Choroid plexus epithelial cell (primary cell): Measurements from ENCODE around the gene SPATS2L.

ENCODE experiments used
- DNase-seq: peaks from one replicate; pipeline ENCODE4 v3.0.0-alpha.2; 2010; ENCODE audit warnings: low read depth
- H3K4me3 ChIP-seq: 2 replicates; pipeline ENCODE4 v1.5.1; 2011; ENCODE audit warnings: low read depth, mild to moderate bottlenecking, control low read depth, low read length, moderate library complexity
- TF ChIP-seq, protein P1 (sequence below): conservative IDR thresholded peaks from 2 replicates; pipeline ENCODE4 v1.5.1; 2011; ENCODE audit warnings: low read depth, mild to moderate bottlenecking, control low read depth, inconsistent platforms, low read length, moderate library complexity

Gene SPATS2L

GRCh38 chr2:200467806-200468681 is 161.6 kb downstream of the SPATS2L start:
- TF ChIP-seq, protein P1, sequence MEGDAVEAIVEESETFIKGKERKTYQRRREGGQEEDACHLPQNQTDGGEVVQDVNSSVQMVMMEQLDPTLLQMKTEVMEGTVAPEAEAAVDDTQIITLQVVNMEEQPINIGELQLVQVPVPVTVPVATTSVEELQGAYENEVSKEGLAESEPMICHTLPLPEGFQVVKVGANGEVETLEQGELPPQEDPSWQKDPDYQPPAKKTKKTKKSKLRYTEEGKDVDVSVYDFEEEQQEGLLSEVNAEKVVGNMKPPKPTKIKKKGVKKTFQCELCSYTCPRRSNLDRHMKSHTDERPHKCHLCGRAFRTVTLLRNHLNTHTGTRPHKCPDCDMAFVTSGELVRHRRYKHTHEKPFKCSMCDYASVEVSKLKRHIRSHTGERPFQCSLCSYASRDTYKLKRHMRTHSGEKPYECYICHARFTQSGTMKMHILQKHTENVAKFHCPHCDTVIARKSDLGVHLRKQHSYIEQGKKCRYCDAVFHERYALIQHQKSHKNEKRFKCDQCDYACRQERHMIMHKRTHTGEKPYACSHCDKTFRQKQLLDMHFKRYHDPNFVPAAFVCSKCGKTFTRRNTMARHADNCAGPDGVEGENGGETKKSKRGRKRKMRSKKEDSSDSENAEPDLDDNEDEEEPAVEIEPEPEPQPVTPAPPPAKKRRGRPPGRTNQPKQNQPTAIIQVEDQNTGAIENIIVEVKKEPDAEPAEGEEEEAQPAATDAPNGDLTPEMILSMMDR = no peak
- no peak for DNase-seq
- no peak overlapping the region for H3K4me3 ChIP-seq

DNA sequence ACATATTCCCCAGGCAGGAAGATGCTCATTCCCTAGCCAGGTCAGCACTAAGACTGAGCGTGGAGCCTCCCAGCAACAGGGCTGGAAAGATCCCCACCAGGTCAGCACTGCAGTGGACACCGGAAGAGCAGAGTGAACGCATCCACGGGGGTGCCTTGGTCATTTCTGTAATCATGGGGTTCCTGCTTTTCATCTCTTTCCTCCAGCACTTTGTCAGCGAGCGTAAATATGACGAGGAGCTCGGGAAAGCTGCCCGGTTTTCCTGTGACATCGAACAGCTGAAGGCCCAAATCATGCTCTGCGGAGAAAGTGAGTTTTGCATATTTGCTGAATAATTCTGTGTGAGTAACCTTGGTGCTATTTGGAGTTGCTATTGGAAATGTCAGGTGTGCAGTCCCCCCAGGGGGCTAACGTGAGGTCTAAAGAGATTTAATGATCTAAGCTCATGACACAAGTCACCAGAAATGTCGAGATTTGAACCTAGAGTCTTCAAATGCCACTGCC is 163.3 kb downstream of the SPATS2L start:
- TF ChIP-seq, protein P1 = no peak
- no peak for DNase-seq
- no peak overlapping the region for H3K4me3 ChIP-seq

DNA sequence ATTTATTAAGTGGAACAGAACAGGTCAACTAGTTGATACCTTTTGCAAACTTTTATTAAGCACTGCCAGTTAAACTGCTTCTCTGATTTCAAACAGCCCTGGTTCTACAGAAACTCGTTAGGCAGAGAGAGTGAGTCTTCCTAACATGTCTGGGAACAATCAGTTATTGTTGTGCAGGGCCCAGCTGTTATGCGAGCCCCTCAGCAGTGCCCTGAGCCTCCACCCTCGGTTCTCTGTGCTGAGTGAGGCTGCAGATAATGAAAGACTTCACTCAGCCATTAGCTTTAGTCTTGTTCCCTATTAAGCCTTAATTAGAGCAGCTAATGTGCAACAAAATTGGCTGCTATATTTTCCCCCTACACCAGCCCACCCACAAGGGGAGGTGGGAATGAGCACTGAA is 163.7 kb downstream of the SPATS2L start:
- no peak overlapping the region for H3K4me3 ChIP-seq
- TF ChIP-seq, protein P1 = no peak
- no peak for DNase-seq

GRCh38 chr2:200471324-200471848 is 164.9 kb downstream of the SPATS2L start:
- peak; percentile 56 for DNase-seq
- H3K4me3 ChIP-seq = no peak overlapping the region
- TF ChIP-seq, protein P1 = peak; percentile 65

- DNase-seq = no peak
- no peak overlapping the region for H3K4me3 ChIP-seq
- TF ChIP-seq, protein P1 = no peak
Measured at GRCh38 chr2:200471928-200472645, 165.6 kb downstream of the SPATS2L start.

DNA sequence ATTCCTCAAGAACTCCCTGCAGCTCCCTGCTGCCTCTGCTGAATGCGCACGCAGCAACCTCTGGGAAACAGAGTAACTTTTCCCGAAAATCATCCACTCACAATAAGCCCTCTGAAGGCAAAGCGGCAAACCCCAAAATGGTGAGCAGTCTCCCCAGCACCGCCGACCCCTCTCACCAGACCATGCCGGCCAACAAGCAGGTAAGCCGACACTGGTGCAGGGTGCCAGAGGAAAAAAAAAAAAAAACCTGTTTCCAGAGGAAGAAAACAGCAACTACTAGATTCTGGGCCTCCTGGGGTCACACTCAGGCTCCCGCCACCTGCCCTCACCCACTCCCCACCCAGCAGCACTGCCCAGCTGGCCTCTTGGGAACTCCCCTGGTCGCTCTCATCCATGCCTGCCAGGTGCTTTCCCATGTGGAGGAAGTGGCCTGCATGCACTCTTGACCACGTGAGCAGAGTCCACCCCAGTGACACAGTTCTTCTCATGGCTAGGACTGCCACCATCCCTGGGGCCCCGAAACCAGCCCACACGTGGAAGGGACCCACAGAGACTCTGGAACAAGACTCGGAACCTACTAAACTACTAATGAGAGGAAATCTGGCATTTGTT is 166.5 kb downstream of the SPATS2L start:
- H3K4me3 ChIP-seq = no peak overlapping the region
- no peak for DNase-seq

More for the DNA sequence above, 166.5 kb downstream of the SPATS2L start:
- TF ChIP-seq, protein P1 = no peak
